GM19239 (cell line): ENCODE measurements around the gene HSP90AB1.

Source experiments
- DNase-seq: peaks from one replicate; pipeline ENCODE4 v3.0.0; 2011; ENCODE audit warnings: low spot score; ENCODE audit not compliant: insufficient read length
- FAIRE-seq: peaks from 2 replicates; lab custom pipeline; 2011; peaks lifted over from hg19 to GRCh38; lab: Jason Lieb, UNC

The HSP90AB1 gene

GRCh38 chr6:44302856-44303255 lies 56.0 kb downstream of the HSP90AB1 start:
- DNase-seq (no peak), FAIRE-seq (no peak)
